HepG2 (cell line): ENCODE results near the gene TMEM252. TPM values are rescaled to one million over a fixed set of nuclear protein-coding genes. Genes with fewer than 3 reads are reported as not detected.

Source experiments
- FOSL2 ChIP-seq: sonication (generic); formaldehyde crosslinking; IDR thresholded peaks from 2 replicates; pipeline ENCODE4 v1.4.0; 2020; ENCODE audit warnings: missing genetic modification reagents
- HMGXB4 ChIP-seq, 2 experiments: sonication (generic) in 1 of 2; formaldehyde crosslinking in 1 of 2; IDR thresholded peaks; 2 replicates each; pipeline versions ENCODE4 v1.4.0 to v1.6.1; 2018 to 2020; ENCODE audit warnings: missing genetic modification reagents in 2 of 2, borderline replicate concordance in 1 of 2, low read depth in 1 of 2, mild to moderate bottlenecking in 1 of 2, missing biosample characterization in 1 of 2
- KDM5B ChIP-seq: sonication (generic); formaldehyde crosslinking; IDR thresholded peaks from 2 replicates; pipeline ENCODE4 v1.4.0; 2020; ENCODE audit warnings: missing genetic modification reagents, mild to moderate bottlenecking, borderline replicate concordance
- KDM6A ChIP-seq: IDR thresholded peaks from 2 replicates; pipeline ENCODE4 v1.6.1; 2016; ENCODE audit warnings: low read depth
- MBNL3 ChIP-seq: fragments of 250-450 bp; sonication (Bioruptor Pico); conservative IDR thresholded peaks from 2 replicates; pipeline ENCODE4 v1.8.0; 2022; ENCODE audit warnings: mild to moderate bottlenecking, inconsistent platforms
- MED1 ChIP-seq: sonication (generic); formaldehyde crosslinking; IDR thresholded peaks from 2 replicates; pipeline ENCODE4 v1.4.0; 2020; ENCODE audit warnings: missing genetic modification reagents
- PHF21A ChIP-seq: sonication (generic); formaldehyde crosslinking; IDR thresholded peaks from 2 replicates; pipeline ENCODE4 v1.5.0; 2020; ENCODE audit warnings: mild to moderate bottlenecking, missing genetic modification reagents
- PHF8 ChIP-seq: sonication (generic); formaldehyde crosslinking; IDR thresholded peaks from 2 replicates; pipeline ENCODE4 v1.5.0; 2020; ENCODE audit warnings: missing genetic modification reagents
- RXRA ChIP-seq: sonication (generic); formaldehyde crosslinking; IDR thresholded peaks from 2 replicates; pipeline ENCODE4 v1.5.1; 2020; ENCODE audit warnings: missing genetic modification reagents
- SALL1 ChIP-seq: sonication (generic); formaldehyde crosslinking; IDR thresholded peaks from 2 replicates; pipeline ENCODE4 v1.8.0; 2022; ENCODE audit warnings: mild to moderate bottlenecking, missing genetic modification reagents
- SCMH1 ChIP-seq: sonication (generic); formaldehyde crosslinking; IDR thresholded peaks from 2 replicates; pipeline ENCODE4 v1.9.0; 2021; ENCODE audit warnings: missing genetic modification reagents, mild to moderate bottlenecking, borderline replicate concordance
- SMAD1 ChIP-seq: sonication (generic); formaldehyde crosslinking; IDR thresholded peaks from 2 replicates; pipeline ENCODE4 v1.4.0; 2020; ENCODE audit warnings: missing genetic modification reagents, low read depth, mild to moderate bottlenecking, borderline replicate concordance
- SPEN ChIP-seq: sonication (generic); formaldehyde crosslinking; IDR thresholded peaks from 2 replicates; pipeline ENCODE4 v1.5.1; 2020; ENCODE audit warnings: low read depth, mild to moderate bottlenecking, missing genetic modification reagents
- ZBTB44 ChIP-seq: sonication (generic); formaldehyde crosslinking; IDR thresholded peaks from 2 replicates; pipeline ENCODE4 v1.4.0; 2020; ENCODE audit warnings: missing genetic modification reagents
- ZBTB7A ChIP-seq: sonication (generic); formaldehyde crosslinking; IDR thresholded peaks from 2 replicates; pipeline ENCODE4 v1.8.0; 2022; ENCODE audit warnings: mild to moderate bottlenecking, missing genetic modification reagents
- ZFP1 ChIP-seq: IDR thresholded peaks from 2 replicates; pipeline ENCODE4 v1.6.1; 2016
- ZNF136 ChIP-seq: sonication (generic); formaldehyde crosslinking; IDR thresholded peaks from 2 replicates; pipeline ENCODE4 v1.8.1; 2022; ENCODE audit warnings: low read depth, mild to moderate bottlenecking, moderate library complexity, missing genetic modification reagents
- ZNF329 ChIP-seq: sonication (generic); formaldehyde crosslinking; IDR thresholded peaks from 2 replicates; pipeline ENCODE4 v1.9.0; 2021; ENCODE audit warnings: low read depth, mild to moderate bottlenecking, missing genetic modification reagents
- ZNF383 ChIP-seq: sonication (generic); formaldehyde crosslinking; IDR thresholded peaks from 2 replicates; pipeline ENCODE4 v1.4.0; 2020; ENCODE audit warnings: missing genetic modification reagents, mild to moderate bottlenecking, borderline replicate concordance
- ZNF441 ChIP-seq: sonication (generic); formaldehyde crosslinking; IDR thresholded peaks from 2 replicates; pipeline ENCODE4 v1.7.0; 2021; ENCODE audit warnings: missing genetic modification reagents, borderline replicate concordance
- ZNF501 ChIP-seq: sonication (generic); formaldehyde crosslinking; IDR thresholded peaks from 2 replicates; pipeline ENCODE4 v1.5.1; 2020; ENCODE audit warnings: mild to moderate bottlenecking, moderate library complexity, missing genetic modification reagents
- ZNF562 ChIP-seq: sonication (generic); formaldehyde crosslinking; IDR thresholded peaks from 2 replicates; pipeline ENCODE4 v1.8.0; 2022; ENCODE audit warnings: missing genetic modification reagents, borderline replicate concordance
- ZNF569 ChIP-seq: sonication (generic); formaldehyde crosslinking; IDR thresholded peaks from 2 replicates; pipeline ENCODE4 v1.5.0; 2020; ENCODE audit warnings: mild to moderate bottlenecking, missing genetic modification reagents, moderate library complexity, borderline replicate concordance
- ZNF580 ChIP-seq: IDR thresholded peaks from 2 replicates; pipeline ENCODE4 v1.6.1; 2016; ENCODE audit warnings: low read depth, borderline replicate concordance
- ZNF607 ChIP-seq: sonication (generic); formaldehyde crosslinking; IDR thresholded peaks from 2 replicates; pipeline ENCODE4 v1.5.1; 2020; ENCODE audit warnings: missing genetic modification reagents, mild to moderate bottlenecking, borderline replicate concordance
- ZNF644 ChIP-seq: IDR thresholded peaks from 2 replicates; pipeline ENCODE4 v1.6.1; 2016; ENCODE audit warnings: low read depth
- polyA plus RNA-seq, 8 experiments: library from polyadenylated mRNA; depleted of rRNA in 3 of 8; stranded (reverse) in 7 of 8; unstranded in 1 of 8; fragments of >200 nt; fragmentation: Illumina TruSeq in 4 of 8; extraction: Trizol in 4 of 8; gene quantifications; 2 replicates each; pipeline versions ENCODE4 v1.2.1 to v1.2.3, GENCODE V29; 2011 to 2016; ENCODE audit warnings: low read depth in 4 of 8, missing spikeins in 1 of 8, mixed read lengths in 1 of 8; ENCODE audit not compliant: insufficient read depth in 1 of 8
- total RNA-seq, 5 experiments: library from RNA; depleted of rRNA; stranded (reverse); fragments of >200 nt; fragmentation: Illumina TruSeq; extraction: Trizol; gene quantifications; 2 replicates each; pipeline ENCODE4 v1.2.3, GENCODE V29; 2016; ENCODE audit warnings: low read depth in 1 of 5

Gene TMEM252
- total and polyA plus RNA-seq, 2 of the 13 experiments (the other 11 are each of a cell fraction or from before 2014, with no cell fraction given) = not detected

GRCh38 chr9:68584189-68585033, 43.7 kb upstream of the TMEM252 start (continued):
- TF ChIP-seq SPEN (CRISPR knock-in tag) = no peak
- TF ChIP-seq KDM5B (CRISPR knock-in tag) = no peak
- TF ChIP-seq MBNL3 (CRISPR knock-in tag) = no peak
- TF ChIP-seq ZNF329 = no peak
- no peak for TF ChIP-seq ZBTB7A (CRISPR knock-in tag)
- no peak for TF ChIP-seq ZNF644 (CRISPR knock-in tag)
- no peak for TF ChIP-seq SMAD1 (CRISPR knock-in tag)
- no peak for TF ChIP-seq RXRA (CRISPR knock-in tag)
- no peak for TF ChIP-seq ZBTB44
- TF ChIP-seq ZNF501 (CRISPR knock-in tag) = 0 out of 2 replicates have a peak, but pooled peaks have one; percentile 19
- TF ChIP-seq ZNF383 = no peak
- 0 out of 2 replicates have a peak, but pooled peaks have one; percentile 22 for TF ChIP-seq FOSL2 (CRISPR knock-in tag)
- no peak for TF ChIP-seq KDM6A
- peak; percentile 58 for TF ChIP-seq SALL1
- TF ChIP-seq HMGXB4 (CRISPR knock-in tag; IDR thresholded peaks at IDR 0.05; ENCODE audit: borderline replicate concordance in 1 of 2, low read depth in 1 of 2) = peak; percentile 69 to 89
- TF ChIP-seq ZFP1 (CRISPR knock-in tag) = no peak
- peak; percentile 53; the same call in 1 of the 2 replicates for TF ChIP-seq ZNF580 (CRISPR knock-in tag)
- TF ChIP-seq ZNF562 = no peak
- no peak for TF ChIP-seq ZNF136 (CRISPR knock-in tag)
- no peak for TF ChIP-seq PHF21A (CRISPR knock-in tag)
- no peak for TF ChIP-seq MED1 (CRISPR knock-in tag)
- TF ChIP-seq SCMH1 (CRISPR knock-in tag) = no peak
- no peak for TF ChIP-seq ZNF441 (CRISPR knock-in tag)
- TF ChIP-seq PHF8 (CRISPR knock-in tag) = no peak
- no peak for TF ChIP-seq ZNF607 (CRISPR knock-in tag)
- TF ChIP-seq ZNF569 = no peak
